GM13976 (cell line): Measurements from ENCODE around the gene YDJC.
"Not testable (repeated sequence)": the region's sequence is repeated elsewhere in the genome, so short reads cannot be mapped to it uniquely, and the experiment has no call there.

Experiments used
- DNase-seq: peaks from one replicate; pipeline ENCODE4 v3.0.0; 2012; ENCODE audit warnings: low spot score
- in situ Hi-C: fragments of 300-500 bp; cut with MboI; formaldehyde crosslinking; loops from one replicate; pipeline ENCODE4 v1.12.0; 2022; ENCODE audit warnings: low sequenced_read_pairs, mixed read lengths, inconsistent platforms; ENCODE audit not compliant: unreplicated experiment
- TF ChIP-seq, protein P1 (sequence below): IDR thresholded peaks from 2 replicates; pipeline ENCODE4 v1.5.1; 2012; ENCODE audit warnings: borderline replicate concordance, mild to moderate bottlenecking; ENCODE audit not compliant: insufficient read depth; ENCODE audit errors: extremely low read depth, missing control alignments, control extremely low read depth

YDJC gene

DNA sequence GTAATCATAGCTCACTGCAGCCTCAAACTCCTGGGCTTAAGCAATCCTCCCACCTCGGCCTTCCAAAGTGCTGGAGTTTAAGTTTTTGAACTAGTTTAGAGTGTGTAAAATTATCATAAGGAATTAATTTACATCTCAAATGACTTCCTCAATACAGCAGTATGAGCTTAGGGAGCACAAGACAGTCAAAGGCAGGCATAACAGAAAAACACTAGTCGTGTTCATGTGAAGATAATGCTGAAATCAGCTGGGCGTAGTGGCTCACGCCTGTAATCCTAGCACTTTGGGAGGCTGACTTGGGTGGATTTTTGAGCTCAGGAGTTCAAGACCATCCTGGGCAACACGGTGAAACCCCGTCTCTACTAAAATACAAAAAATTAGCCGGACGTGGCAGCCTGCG, 25.8 kb downstream of the YDJC start:
- DNase-seq = no peak
- TF ChIP-seq, protein P1, sequence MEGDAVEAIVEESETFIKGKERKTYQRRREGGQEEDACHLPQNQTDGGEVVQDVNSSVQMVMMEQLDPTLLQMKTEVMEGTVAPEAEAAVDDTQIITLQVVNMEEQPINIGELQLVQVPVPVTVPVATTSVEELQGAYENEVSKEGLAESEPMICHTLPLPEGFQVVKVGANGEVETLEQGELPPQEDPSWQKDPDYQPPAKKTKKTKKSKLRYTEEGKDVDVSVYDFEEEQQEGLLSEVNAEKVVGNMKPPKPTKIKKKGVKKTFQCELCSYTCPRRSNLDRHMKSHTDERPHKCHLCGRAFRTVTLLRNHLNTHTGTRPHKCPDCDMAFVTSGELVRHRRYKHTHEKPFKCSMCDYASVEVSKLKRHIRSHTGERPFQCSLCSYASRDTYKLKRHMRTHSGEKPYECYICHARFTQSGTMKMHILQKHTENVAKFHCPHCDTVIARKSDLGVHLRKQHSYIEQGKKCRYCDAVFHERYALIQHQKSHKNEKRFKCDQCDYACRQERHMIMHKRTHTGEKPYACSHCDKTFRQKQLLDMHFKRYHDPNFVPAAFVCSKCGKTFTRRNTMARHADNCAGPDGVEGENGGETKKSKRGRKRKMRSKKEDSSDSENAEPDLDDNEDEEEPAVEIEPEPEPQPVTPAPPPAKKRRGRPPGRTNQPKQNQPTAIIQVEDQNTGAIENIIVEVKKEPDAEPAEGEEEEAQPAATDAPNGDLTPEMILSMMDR = no peak
- in situ Hi-C loops = no loop called here

DNA sequence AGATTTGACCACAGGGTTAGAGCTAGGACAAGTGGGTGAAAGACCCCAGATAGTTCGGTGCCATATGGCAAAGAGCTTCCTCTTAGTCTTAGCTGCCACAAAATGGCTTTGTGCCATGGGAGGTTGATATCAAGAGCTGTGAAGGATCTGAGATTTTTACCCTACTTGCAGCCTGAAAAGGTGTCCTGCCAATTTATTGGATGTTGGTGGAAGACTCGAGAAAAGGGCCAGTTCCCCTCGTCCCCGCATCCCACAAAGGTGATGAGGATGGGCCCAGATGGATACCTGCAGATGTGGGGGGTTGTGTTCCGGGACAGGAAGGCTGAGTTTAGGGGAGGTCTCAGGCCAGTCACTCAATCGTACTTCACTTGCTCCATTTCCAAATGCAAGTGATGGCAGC, 27.2 kb downstream of the YDJC start:
- in situ Hi-C loops = no loop called here

GRCh38 chr22:21599053-21599893, 30.5 kb downstream of the YDJC start:
- in situ Hi-C loops = no loop called here
- DNase-seq = no peak
- TF ChIP-seq, protein P1 = no peak

More for the DNA sequence above, 27.2 kb downstream of the YDJC start:
- no peak for DNase-seq
- TF ChIP-seq, protein P1 = no peak

- no peak for DNase-seq
- in situ Hi-C loops = no loop called here
- TF ChIP-seq, protein P1 = no peak
Measured at GRCh38 chr22:21598302-21598701, 31.5 kb downstream of the YDJC start.

- DNase-seq, in situ Hi-C loops: not testable (repeated sequence)
Measured at GRCh38 chr22:21596356-21597135, 33.3 kb downstream of the YDJC start.

DNA sequence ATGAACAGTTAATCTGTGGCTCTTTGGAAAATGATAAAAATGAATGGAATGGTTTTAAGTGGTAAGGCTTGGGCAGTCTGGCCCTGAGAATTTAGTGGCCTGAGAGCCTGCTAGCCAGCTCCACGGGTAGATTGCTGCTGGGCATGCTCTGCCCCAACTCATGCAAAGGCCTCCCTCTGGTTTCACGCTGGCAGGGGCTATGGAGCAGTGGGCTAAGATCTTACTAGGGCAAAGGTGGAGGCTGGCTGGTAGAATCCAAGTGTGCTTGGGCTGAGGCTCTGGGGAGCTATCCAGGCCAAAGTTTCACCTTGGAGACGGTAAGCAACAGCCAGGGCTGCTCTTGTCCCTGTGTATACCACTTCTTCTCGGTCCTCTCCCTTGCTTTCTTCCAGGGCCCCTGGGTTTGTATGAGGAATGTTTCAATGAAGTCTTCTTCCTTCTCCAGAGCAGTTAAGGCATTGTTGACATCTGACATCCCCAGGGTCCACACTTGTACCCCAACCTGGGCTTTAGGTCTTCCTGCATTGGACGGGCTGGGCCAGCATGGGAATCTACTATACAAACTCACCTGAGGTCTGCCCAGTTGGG, 34.9 kb downstream of the YDJC start:
- TF ChIP-seq, protein P1 = no peak
- in situ Hi-C loops = no loop called here
- DNase-seq = no peak
